Neural cell (in vitro differentiated cells): Measurements from ENCODE around the gene DNAH17. TPM values are rescaled to one million over a fixed set of nuclear protein-coding genes. Genes with fewer than 3 reads are reported as not detected.

Experiments used
- H2AFZ ChIP-seq: fragments of 200-600, 300-800 bp; sonication (generic), shearing (Covaris generic); 2 replicates; pipeline ENCODE4 v1.6.0; 2014; ENCODE audit warnings: low read depth, mild to moderate bottlenecking, antibody characterized with exemption, low read length, moderate library complexity
- H3F3A ChIP-seq: fragments of 200-600 bp; shearing (Covaris generic); 2 replicates; pipeline ENCODE4 v1.6.1; 2016; ENCODE audit warnings: mild to moderate bottlenecking, moderate library complexity, mixed read lengths, antibody characterized with exemption, low read length; ENCODE audit not compliant: insufficient read depth, poor library complexity, severe bottlenecking
- H3K27ac ChIP-seq: fragments of 200-600, 300-800 bp; sonication (generic), shearing (Covaris generic); 2 replicates; pipeline ENCODE4 v1.5.1; 2014; ENCODE audit warnings: mild to moderate bottlenecking, low read length, moderate library complexity
- H3K27me3 ChIP-seq: fragments of 300-800, 200-600 bp; sonication (generic), shearing (Covaris generic); 2 replicates; pipeline ENCODE4 v1.6.0; 2014; ENCODE audit warnings: mild to moderate bottlenecking, low read depth, low read length, moderate library complexity; ENCODE audit not compliant: insufficient read depth
- H3K36me3 ChIP-seq: fragments of 300-800, 200-600 bp; sonication (generic), shearing (Covaris generic); 2 replicates; pipeline ENCODE4 v1.5.1; 2014; ENCODE audit warnings: mild to moderate bottlenecking, antibody characterized with exemption, low read length, moderate library complexity; ENCODE audit not compliant: insufficient read depth
- H3K4me2 ChIP-seq: fragments of 300-800, 200-600 bp; sonication (generic), shearing (Covaris generic); 2 replicates; pipeline ENCODE4 v1.6.0; 2014; ENCODE audit warnings: mild to moderate bottlenecking, low read length
- H3K4me3 ChIP-seq: fragments of 300-800, 200-600 bp; sonication (generic), shearing (Covaris generic); 2 replicates; pipeline ENCODE4 v1.5.1; 2014; ENCODE audit warnings: mild to moderate bottlenecking, low read length, moderate library complexity
- H3K79me2 ChIP-seq: fragments of 200-600 bp; shearing (Covaris generic); replicated peaks from 2 replicates; pipeline ENCODE4 v1.6.0; 2014; ENCODE audit warnings: mild to moderate bottlenecking, low read length, moderate library complexity; ENCODE audit not compliant: insufficient read depth
- H3K9ac ChIP-seq: fragments of 300-800, 200-600 bp; sonication (generic), shearing (Covaris generic); 2 replicates; pipeline ENCODE4 v1.6.1; 2016; ENCODE audit warnings: mild to moderate bottlenecking, low read length, mixed read lengths
- H3K9me2 ChIP-seq: fragments of 200-600 bp; shearing (Covaris generic); 2 replicates; pipeline ENCODE4 v1.6.1; 2016; ENCODE audit warnings: mild to moderate bottlenecking, low read length, mixed read lengths; ENCODE audit not compliant: insufficient read depth
- H3K9me3 ChIP-seq: fragments of 200-600, 300-800 bp; sonication (generic), shearing (Covaris generic); 2 replicates; pipeline ENCODE4 v1.6.1; 2016; ENCODE audit warnings: mild to moderate bottlenecking, mixed run types, low read length, moderate library complexity, mixed read lengths
- H4K20me1 ChIP-seq: fragments of 200-600 bp; shearing (Covaris generic); 2 replicates; pipeline ENCODE4 v1.6.1; 2016; ENCODE audit warnings: mild to moderate bottlenecking, mixed run types; ENCODE audit not compliant: insufficient read depth
- EP300 ChIP-seq: fragments of 450-650 bp; conservative IDR thresholded peaks from 2 replicates; pipeline ENCODE4 v1.6.1; 2014; ENCODE audit warnings: antibody characterized with exemption, mild to moderate bottlenecking, moderate library complexity; ENCODE audit not compliant: poor library complexity, severe bottlenecking
- EZH2 ChIP-seq: fragments of 200-600, 300-800 bp; shearing (Covaris generic), sonication (generic); IDR thresholded peaks from 2 replicates; pipeline ENCODE4 v1.6.1; 2014; ENCODE audit warnings: antibody characterized with exemption, low read length, borderline replicate concordance, mild to moderate bottlenecking; ENCODE audit not compliant: insufficient read depth, poor library complexity, severe bottlenecking
- MXI1 ChIP-seq: fragments of 450-650 bp; conservative IDR thresholded peaks from 2 replicates; pipeline ENCODE4 v1.6.1; 2014; ENCODE audit warnings: antibody characterized with exemption, mild to moderate bottlenecking; ENCODE audit not compliant: poor library complexity, severe bottlenecking
- POLR2AphosphoS5 ChIP-seq: IDR thresholded peaks from 2 replicates; pipeline ENCODE4 v1.6.1; 2012
- RAD21 ChIP-seq: fragments of 450-650 bp; conservative IDR thresholded peaks from 2 replicates; pipeline ENCODE4 v1.6.1; 2014; ENCODE audit warnings: antibody characterized with exemption, mild to moderate bottlenecking, moderate library complexity
- REST ChIP-seq: IDR thresholded peaks from 2 replicates; pipeline ENCODE4 v1.6.1; 2012; ENCODE audit warnings: borderline replicate concordance
- SMC3 ChIP-seq: fragments of 450-650 bp; conservative IDR thresholded peaks from 2 replicates; pipeline ENCODE4 v1.6.1; 2014; ENCODE audit warnings: antibody characterized with exemption, mild to moderate bottlenecking, moderate library complexity; ENCODE audit not compliant: poor library complexity
- TAF1 ChIP-seq: IDR thresholded peaks from 2 replicates; pipeline ENCODE4 v1.6.1; 2012; ENCODE audit warnings: low read depth
- polyA plus RNA-seq: library from polyadenylated mRNA; depleted of rRNA; stranded (reverse); fragments of >200 nt; gene quantifications from 2 replicates; pipeline ENCODE4 v1.2.3, GENCODE V29; 2014
- TF ChIP-seq, protein P1 (sequence below): fragments of 450-650 bp; IDR thresholded peaks from 2 replicates; pipeline ENCODE4 v1.5.1; 2014; ENCODE audit warnings: antibody characterized with exemption, mild to moderate bottlenecking, moderate library complexity; ENCODE audit not compliant: poor library complexity, severe bottlenecking

DNAH17 gene
- polyA plus RNA-seq, 1 donor from 2014 or later: not detected

DNA sequence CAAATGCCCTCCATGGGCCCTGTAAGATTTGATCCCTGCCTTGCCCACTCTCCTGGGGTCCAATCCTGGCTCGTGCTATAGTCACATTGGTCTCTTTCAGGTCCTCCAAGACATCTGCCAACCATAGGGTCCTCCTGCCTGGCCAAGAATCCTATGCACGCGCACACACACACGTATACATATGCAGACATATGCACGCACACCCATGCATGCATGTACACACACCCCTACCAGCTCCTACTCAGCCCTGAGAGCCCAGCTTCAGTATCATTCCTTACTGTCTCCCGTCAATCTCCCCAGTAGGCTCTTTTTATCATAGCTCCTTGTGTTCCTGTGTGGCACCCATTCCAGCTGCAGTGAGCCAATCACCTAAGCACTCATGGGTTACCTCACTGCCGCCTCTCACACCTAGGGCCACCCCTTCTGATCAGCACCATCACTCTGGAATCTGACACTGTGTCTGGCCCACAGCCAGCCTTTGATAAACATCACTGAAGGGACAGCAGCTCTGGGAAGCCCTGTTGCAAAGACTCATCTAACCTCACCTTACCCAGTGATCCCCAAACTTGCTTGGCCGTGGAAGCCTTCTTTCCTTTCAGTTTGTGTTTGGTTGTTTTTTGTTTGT is 7.9 kb upstream of the DNAH17 start:
- H3K9me2 ChIP-seq: no peaks in the 10 kb centered on the region
- H3K27ac ChIP-seq: no peak overlapping the region
- no peak overlapping the region for H2AFZ ChIP-seq
- H3K79me2 ChIP-seq: no peaks in the 10 kb centered on the region
- H3K9ac ChIP-seq: no peak overlapping the region
- H3K4me2 ChIP-seq: no peak overlapping the region
- H4K20me1 ChIP-seq: no peaks in the 10 kb centered on the region
- no peak overlapping the region for H3K4me3 ChIP-seq
- no peaks in the 10 kb centered on the region for H3K9me3 ChIP-seq
- H3K27me3 ChIP-seq: no peaks in the 10 kb centered on the region
- no peaks in the 10 kb centered on the region for H3K36me3 ChIP-seq
- no peaks in the 10 kb centered on the region for H3F3A ChIP-seq
- TF ChIP-seq EP300: no peak
- TF ChIP-seq MXI1: no peak
- TF ChIP-seq RAD21: no peak
- no peak for TF ChIP-seq SMC3
- no peak for TF ChIP-seq EZH2
- TF ChIP-seq, protein P1, sequence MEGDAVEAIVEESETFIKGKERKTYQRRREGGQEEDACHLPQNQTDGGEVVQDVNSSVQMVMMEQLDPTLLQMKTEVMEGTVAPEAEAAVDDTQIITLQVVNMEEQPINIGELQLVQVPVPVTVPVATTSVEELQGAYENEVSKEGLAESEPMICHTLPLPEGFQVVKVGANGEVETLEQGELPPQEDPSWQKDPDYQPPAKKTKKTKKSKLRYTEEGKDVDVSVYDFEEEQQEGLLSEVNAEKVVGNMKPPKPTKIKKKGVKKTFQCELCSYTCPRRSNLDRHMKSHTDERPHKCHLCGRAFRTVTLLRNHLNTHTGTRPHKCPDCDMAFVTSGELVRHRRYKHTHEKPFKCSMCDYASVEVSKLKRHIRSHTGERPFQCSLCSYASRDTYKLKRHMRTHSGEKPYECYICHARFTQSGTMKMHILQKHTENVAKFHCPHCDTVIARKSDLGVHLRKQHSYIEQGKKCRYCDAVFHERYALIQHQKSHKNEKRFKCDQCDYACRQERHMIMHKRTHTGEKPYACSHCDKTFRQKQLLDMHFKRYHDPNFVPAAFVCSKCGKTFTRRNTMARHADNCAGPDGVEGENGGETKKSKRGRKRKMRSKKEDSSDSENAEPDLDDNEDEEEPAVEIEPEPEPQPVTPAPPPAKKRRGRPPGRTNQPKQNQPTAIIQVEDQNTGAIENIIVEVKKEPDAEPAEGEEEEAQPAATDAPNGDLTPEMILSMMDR: no peak
- TF ChIP-seq REST: no peak
- TF ChIP-seq POLR2AphosphoS5: no peak
- no peak for TF ChIP-seq TAF1

- no peaks in the 10 kb centered on the region for H3F3A ChIP-seq
Observed at GRCh38 chr17:78583091-78583490, 5.9 kb upstream of the DNAH17 start.

More at GRCh38 chr17:78583091-78583490, 5.9 kb upstream of the DNAH17 start:
- no peak for TF ChIP-seq EZH2
- TF ChIP-seq, protein P1: no peak
- no peak for TF ChIP-seq POLR2AphosphoS5
- no peak for TF ChIP-seq EP300
- TF ChIP-seq REST: no peak
- no peak for TF ChIP-seq RAD21
- no peak overlapping the region for H3K27ac ChIP-seq
- no peaks in the 10 kb centered on the region for H4K20me1 ChIP-seq
- no peaks in the 10 kb centered on the region for H3K36me3 ChIP-seq
- H3K4me3 ChIP-seq: no peak overlapping the region
- H2AFZ ChIP-seq: no peak overlapping the region
- H3K9me2 ChIP-seq: no peaks in the 10 kb centered on the region
- H3K27me3 ChIP-seq: no peaks in the 10 kb centered on the region
- no peaks in the 10 kb centered on the region for H3K9me3 ChIP-seq
- H3K79me2 ChIP-seq: no peaks in the 10 kb centered on the region
- no peak overlapping the region for H3K4me2 ChIP-seq
- H3K9ac ChIP-seq: no peak overlapping the region
